K562 (cell line): ENCODE data around the gene RPS19. TPM values are rescaled to one million over a fixed set of nuclear protein-coding genes. Genes with fewer than 3 reads are reported as not detected.

Experiments
- ARID1B ChIP-seq: fragments of 450-650 bp; IDR thresholded peaks from 2 replicates; pipeline ENCODE4 v1.6.1; 2016; ENCODE audit warnings: antibody characterized with exemption, mild to moderate bottlenecking, inconsistent platforms
- CBFB ChIP-seq: sonication (generic); formaldehyde crosslinking; IDR thresholded peaks from 2 replicates; pipeline ENCODE4 v1.4.0; 2020; ENCODE audit warnings: mild to moderate bottlenecking, missing genetic modification reagents
- CCNT2 ChIP-seq: IDR thresholded peaks from 2 replicates; pipeline ENCODE4 v1.6.1; 2011; ENCODE audit warnings: borderline replicate concordance, low read depth, mild to moderate bottlenecking, moderate library complexity, mixed read lengths, low read length; ENCODE audit not compliant: insufficient read length; ENCODE audit errors: extremely low read depth
- CTCFL ChIP-seq: IDR thresholded peaks from 2 replicates; pipeline ENCODE4 v1.6.1; 2011; ENCODE audit warnings: borderline replicate concordance, low read depth, mild to moderate bottlenecking, moderate library complexity, low read length; ENCODE audit not compliant: insufficient read depth, poor library complexity, severe bottlenecking
- ERF ChIP-seq: fragments of 450-650 bp; formaldehyde crosslinking; IDR thresholded peaks from 2 replicates; pipeline ENCODE4 v1.4.0; 2020; ENCODE audit warnings: mild to moderate bottlenecking, mixed read lengths
- MBD2 ChIP-seq: sonication (generic); IDR thresholded peaks from 2 replicates; pipeline ENCODE4 v1.6.1; 2016; ENCODE audit warnings: low read depth, borderline replicate concordance
- MCM3 ChIP-seq: fragments of 450-650 bp; IDR thresholded peaks from 2 replicates; pipeline ENCODE4 v1.6.1; 2016
- SMC3 ChIP-seq: conservative IDR thresholded peaks from 2 replicates; pipeline ENCODE4 v1.6.1; 2011; ENCODE audit warnings: low read depth, low read length, improper control_type of control experiment; ENCODE audit not compliant: insufficient read depth
- ZBTB17 ChIP-seq: fragments of 450-650 bp; formaldehyde crosslinking; IDR thresholded peaks from 2 replicates; pipeline ENCODE4 v1.4.0; 2020; ENCODE audit warnings: mild to moderate bottlenecking
- ZNF134 ChIP-seq: fragments of 250-450 bp; sonication (Bioruptor Pico); conservative IDR thresholded peaks from 2 replicates; pipeline ENCODE4 v1.4.0; 2020
- ZNF263 ChIP-seq: sonication (generic); formaldehyde crosslinking; IDR thresholded peaks from 2 replicates; pipeline ENCODE4 v1.8.0; 2022; ENCODE audit warnings: mild to moderate bottlenecking, missing genetic modification reagents, borderline replicate concordance
- ZNF316 ChIP-seq: fragments of 450-650 bp; IDR thresholded peaks from 2 replicates; pipeline ENCODE4 v1.6.1; 2016
- ZNF318 ChIP-seq, 2 experiments: fragments of 450-650 bp; IDR thresholded peaks; 2 replicates each; pipeline ENCODE4 v1.6.1; 2016; ENCODE audit warnings: mild to moderate bottlenecking in 2 of 2, borderline replicate concordance in 1 of 2, low read depth in 1 of 2, moderate library complexity in 1 of 2
- polyA plus RNA-seq, 8 experiments: library from polyadenylated mRNA; depleted of rRNA in 4 of 8; stranded (reverse) in 5 of 8; unstranded in 3 of 8; fragments of >200 nt; fragmentation: Nextera tagmentation in 2 of 8; fragmentation: Illumina TruSeq in 1 of 8; extraction: Ambion mirVana in 2 of 8; extraction: Trizol in 1 of 8; gene quantifications; 2 replicates each; pipeline versions ENCODE4 v1.2.1 to v1.2.3, GENCODE V29; 2011 to 2014; ENCODE audit warnings: inconsistent platforms in 1 of 8, missing spikeins in 1 of 8
- total RNA-seq, 7 experiments: library from RNA; depleted of rRNA in 6 of 7; stranded (reverse); fragments of >200 nt in 6 of 7; fragmentation: Illumina TruSeq in 2 of 7; extraction: Trizol in 2 of 7; gene quantifications; 2 replicates each; pipeline versions ENCODE4 v1.2.1 to v1.2.3, GENCODE V29; 2011 to 2021; ENCODE audit warnings: low replicate concordance in 1 of 7
- TF ChIP-seq, protein P1 (sequence below): fragments of 450-650 bp; formaldehyde crosslinking; IDR thresholded peaks from 2 replicates; pipeline ENCODE4 v1.4.0; 2020; ENCODE audit warnings: mild to moderate bottlenecking, moderate library complexity

Gene RPS19
- total and polyA plus RNA-seq, 9 of the 15 experiments (the other 6 are each of a cell fraction or from before 2014, with no cell fraction given), result 1,964 to 3,408 (median 2,747) TPM

GRCh38 chr19:41883821-41884733 lies 24.0 kb downstream of the RPS19 start (continued):
- peak; percentile 80 for TF ChIP-seq CTCFL
- no peak for TF ChIP-seq ZNF318 (IDR thresholded peaks at IDR 0.05; ENCODE audit: borderline replicate concordance in 1 of 2, low read depth in 1 of 2)
- no peak for TF ChIP-seq MCM3
- TF ChIP-seq SMC3, result 0 out of 2 replicates have a peak, but pooled peaks have one; percentile 9
- TF ChIP-seq ZNF263, result no peak
- peak; percentile 77 for TF ChIP-seq MBD2
- peak; percentile 83 for TF ChIP-seq ZBTB17 (CRISPR knock-in tag)
- TF ChIP-seq ERF, result peak; percentile 69
- TF ChIP-seq ZNF134 (CRISPR knock-in tag), result no peak
- TF ChIP-seq ARID1B, result peak; percentile 57; the same call in 1 of the 2 replicates
- no peak for TF ChIP-seq CBFB
- TF ChIP-seq ZNF316, result peak; percentile 12; the same call in 1 of the 2 replicates
- TF ChIP-seq, protein P1, sequence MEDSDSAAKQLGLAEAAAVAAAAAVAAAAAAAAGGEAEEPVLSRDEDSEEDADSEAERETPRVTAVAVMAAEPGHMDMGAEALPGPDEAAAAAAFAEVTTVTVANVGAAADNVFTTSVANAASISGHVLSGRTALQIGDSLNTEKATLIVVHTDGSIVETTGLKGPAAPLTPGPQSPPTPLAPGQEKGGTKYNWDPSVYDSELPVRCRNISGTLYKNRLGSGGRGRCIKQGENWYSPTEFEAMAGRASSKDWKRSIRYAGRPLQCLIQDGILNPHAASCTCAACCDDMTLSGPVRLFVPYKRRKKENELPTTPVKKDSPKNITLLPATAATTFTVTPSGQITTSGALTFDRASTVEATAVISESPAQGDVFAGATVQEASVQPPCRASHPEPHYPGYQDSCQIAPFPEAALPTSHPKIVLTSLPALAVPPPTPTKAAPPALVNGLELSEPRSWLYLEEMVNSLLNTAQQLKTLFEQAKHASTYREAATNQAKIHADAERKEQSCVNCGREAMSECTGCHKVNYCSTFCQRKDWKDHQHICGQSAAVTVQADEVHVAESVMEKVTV (CRISPR knock-in tag), result peak; percentile 14; the same call in 1 of the 2 replicates
- peak; percentile 96 for TF ChIP-seq CCNT2
